OCI-LY3 (cell line): ENCODE measurements around the gene SOX11.

Source experiments
- H2AFZ ChIP-seq: fragments of 200-600, 300-600 bp; shearing (Covaris generic); 2 replicates; pipeline ENCODE4 v1.6.0; 2014; ENCODE audit warnings: antibody characterized with exemption, low read depth, low read length
- H3K27ac ChIP-seq: fragments of 200-600, 300-600 bp; sonication (generic); 2 replicates; pipeline ENCODE4 v1.5.1; 2014; ENCODE audit warnings: mild to moderate bottlenecking, low read length, moderate library complexity, mixed read lengths
- H3K27me3 ChIP-seq: fragments of 200-600, 300-600 bp; sonication (generic); 2 replicates; pipeline ENCODE4 v1.6.1; 2014; ENCODE audit warnings: low read depth, low read length, mixed read lengths
- H3K36me3 ChIP-seq: fragments of 200-600, 300-600 bp; sonication (generic); replicated peaks from 2 replicates; pipeline ENCODE3; 2014; ENCODE audit warnings: low read depth, low read length, mixed read lengths
- H3K4me1 ChIP-seq: fragments of 300-600, 200-600 bp; sonication (generic); 2 replicates; pipeline ENCODE4 v1.6.1; 2014; ENCODE audit warnings: low read length, mixed read lengths
- H3K4me2 ChIP-seq: fragments of 200-600, 300-600 bp; sonication (generic); 2 replicates; pipeline ENCODE4 v1.6.1; 2014; ENCODE audit warnings: low read length, mixed read lengths
- H3K4me3 ChIP-seq: fragments of 300-600, 200-600 bp; sonication (generic); 2 replicates; pipeline ENCODE4 v1.5.1; 2014; ENCODE audit warnings: antibody characterized with exemption, mild to moderate bottlenecking, low read length, moderate library complexity
- H3K79me2 ChIP-seq: fragments of 300-600, 200-600 bp; shearing (Covaris generic); 2 replicates; pipeline ENCODE4 v1.6.1; 2014; ENCODE audit warnings: mild to moderate bottlenecking, low read length, mixed read lengths
- H3K9ac ChIP-seq: fragments of 300-600, 200-600 bp; shearing (Covaris generic); 2 replicates; pipeline ENCODE4 v1.6.0; 2014; ENCODE audit warnings: mild to moderate bottlenecking, low read length, moderate library complexity
- H3K9me3 ChIP-seq: fragments of 200-600, 300-600 bp; shearing (Covaris generic); 2 replicates; pipeline ENCODE4 v1.6.1; 2014; ENCODE audit warnings: low read length, mixed read lengths; ENCODE audit not compliant: insufficient read depth
- H4K20me1 ChIP-seq: fragments of 200-600, 300-600 bp; sonication (generic); 2 replicates; pipeline ENCODE4 v1.6.1; 2016; ENCODE audit warnings: low read length, mixed read lengths; ENCODE audit not compliant: insufficient read depth
- EZH2phosphoT487 ChIP-seq: fragments of 200-600 bp; shearing (Covaris generic); IDR thresholded peaks from 2 replicates; pipeline ENCODE4 v1.6.1; 2018; ENCODE audit warnings: antibody characterized with exemption, mixed run types, low read depth
- TF ChIP-seq, protein P1 (sequence below): fragments of 200-600, 300-600 bp; sonication (generic); IDR thresholded peaks from 2 replicates; pipeline ENCODE4 v1.5.1; 2014; ENCODE audit warnings: antibody characterized with exemption, low read length, low read depth

SOX11 gene

DNA sequence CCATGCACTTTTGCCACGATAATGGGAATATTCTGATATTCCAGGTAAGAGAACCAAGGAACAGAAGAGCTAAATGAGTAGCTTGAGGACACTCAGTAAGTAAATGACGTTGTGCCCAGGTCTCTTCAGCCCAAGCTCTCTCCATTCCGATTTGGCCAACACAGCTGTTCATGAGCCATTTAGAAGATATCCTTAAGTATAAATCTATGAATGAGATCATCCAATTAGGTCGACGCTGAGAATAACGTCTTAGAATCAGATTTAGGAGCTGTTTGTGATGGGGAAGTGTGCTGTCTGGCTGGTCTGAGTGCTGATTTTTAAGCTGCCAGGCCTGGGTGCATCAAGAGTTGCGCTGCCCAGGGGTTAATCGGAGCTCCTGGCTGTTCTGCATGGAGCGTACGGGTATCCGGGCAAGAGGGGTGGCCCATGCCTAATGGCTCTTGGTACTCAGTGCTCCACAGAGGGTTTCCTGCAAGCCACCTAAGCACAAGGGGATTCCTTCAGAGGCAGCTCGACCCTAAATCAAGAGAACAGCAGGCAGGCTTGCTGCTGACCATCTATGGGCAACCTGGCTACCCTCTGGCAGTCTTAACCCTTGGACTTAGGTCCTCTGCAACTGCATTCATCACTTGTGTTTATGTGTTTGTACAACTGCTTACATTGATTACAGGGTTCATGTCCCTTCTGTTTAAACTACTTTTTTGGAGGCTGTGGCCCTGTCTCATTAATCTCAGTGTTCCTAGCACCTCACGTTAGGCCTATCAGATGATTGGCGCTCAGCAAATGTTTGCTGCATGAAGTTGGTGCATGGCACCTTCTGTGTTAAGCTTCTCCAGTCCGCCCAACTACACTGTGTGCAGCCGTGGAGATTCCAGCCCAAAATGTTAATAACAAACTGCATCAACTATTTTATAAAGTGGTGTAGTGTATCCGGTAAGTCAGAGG is 31.9 kb downstream of the SOX11 start:
- Histone ChIP-seq H4K20me1 (no peaks in the 10 kb centered on the region), H3K9ac (no peak overlapping the region), H2AFZ (no peak overlapping the region), H3K27ac (no peak overlapping the region), H3K9me3 (no peaks in the 10 kb centered on the region), H3K4me3 (no peak overlapping the region), H3K27me3 (no peaks in the 10 kb centered on the region), H3K4me2 (no peak overlapping the region), H3K36me3 (no peaks in the 10 kb centered on the region), H3K79me2 (no peaks in the 10 kb centered on the region), H3K4me1 (no peaks in the 10 kb centered on the region)
- TF ChIP-seq, protein P1, sequence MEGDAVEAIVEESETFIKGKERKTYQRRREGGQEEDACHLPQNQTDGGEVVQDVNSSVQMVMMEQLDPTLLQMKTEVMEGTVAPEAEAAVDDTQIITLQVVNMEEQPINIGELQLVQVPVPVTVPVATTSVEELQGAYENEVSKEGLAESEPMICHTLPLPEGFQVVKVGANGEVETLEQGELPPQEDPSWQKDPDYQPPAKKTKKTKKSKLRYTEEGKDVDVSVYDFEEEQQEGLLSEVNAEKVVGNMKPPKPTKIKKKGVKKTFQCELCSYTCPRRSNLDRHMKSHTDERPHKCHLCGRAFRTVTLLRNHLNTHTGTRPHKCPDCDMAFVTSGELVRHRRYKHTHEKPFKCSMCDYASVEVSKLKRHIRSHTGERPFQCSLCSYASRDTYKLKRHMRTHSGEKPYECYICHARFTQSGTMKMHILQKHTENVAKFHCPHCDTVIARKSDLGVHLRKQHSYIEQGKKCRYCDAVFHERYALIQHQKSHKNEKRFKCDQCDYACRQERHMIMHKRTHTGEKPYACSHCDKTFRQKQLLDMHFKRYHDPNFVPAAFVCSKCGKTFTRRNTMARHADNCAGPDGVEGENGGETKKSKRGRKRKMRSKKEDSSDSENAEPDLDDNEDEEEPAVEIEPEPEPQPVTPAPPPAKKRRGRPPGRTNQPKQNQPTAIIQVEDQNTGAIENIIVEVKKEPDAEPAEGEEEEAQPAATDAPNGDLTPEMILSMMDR, result no peak
- no peak for TF ChIP-seq EZH2phosphoT487

DNA sequence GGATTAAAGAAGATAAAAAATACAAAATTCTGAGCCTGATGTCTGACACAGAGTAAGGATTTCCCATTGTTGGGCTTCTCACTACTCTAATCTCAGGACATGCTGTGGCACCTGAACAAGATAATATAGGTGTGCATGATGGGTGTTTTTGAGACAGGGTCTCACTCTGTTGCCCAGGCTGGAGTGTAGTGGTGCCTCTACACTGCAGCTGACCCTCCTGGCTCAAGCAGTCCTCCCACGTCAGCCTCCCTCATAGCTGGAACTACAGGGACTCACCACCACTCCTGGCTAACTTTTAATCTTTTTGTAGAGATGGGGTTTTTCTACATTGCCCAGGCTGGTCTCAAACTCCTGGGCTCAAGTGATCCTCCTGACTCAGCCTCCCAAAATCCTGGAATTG is 32.9 kb downstream of the SOX11 start:
- no peak overlapping the region for H3K4me3 ChIP-seq
- H3K36me3 ChIP-seq, result no peaks in the 10 kb centered on the region
- no peaks in the 10 kb centered on the region for H3K79me2 ChIP-seq
- H3K27ac ChIP-seq, result no peak overlapping the region
- no peak overlapping the region for H3K4me2 ChIP-seq
- no peak overlapping the region for H3K9ac ChIP-seq
- no peaks in the 10 kb centered on the region for H4K20me1 ChIP-seq
- TF ChIP-seq, protein P1, result no peak
- TF ChIP-seq EZH2phosphoT487, result no peak
- H3K9me3 ChIP-seq, result no peaks in the 10 kb centered on the region
- no peaks in the 10 kb centered on the region for H3K4me1 ChIP-seq
- no peaks in the 10 kb centered on the region for H3K27me3 ChIP-seq
- H2AFZ ChIP-seq, result no peak overlapping the region

DNA sequence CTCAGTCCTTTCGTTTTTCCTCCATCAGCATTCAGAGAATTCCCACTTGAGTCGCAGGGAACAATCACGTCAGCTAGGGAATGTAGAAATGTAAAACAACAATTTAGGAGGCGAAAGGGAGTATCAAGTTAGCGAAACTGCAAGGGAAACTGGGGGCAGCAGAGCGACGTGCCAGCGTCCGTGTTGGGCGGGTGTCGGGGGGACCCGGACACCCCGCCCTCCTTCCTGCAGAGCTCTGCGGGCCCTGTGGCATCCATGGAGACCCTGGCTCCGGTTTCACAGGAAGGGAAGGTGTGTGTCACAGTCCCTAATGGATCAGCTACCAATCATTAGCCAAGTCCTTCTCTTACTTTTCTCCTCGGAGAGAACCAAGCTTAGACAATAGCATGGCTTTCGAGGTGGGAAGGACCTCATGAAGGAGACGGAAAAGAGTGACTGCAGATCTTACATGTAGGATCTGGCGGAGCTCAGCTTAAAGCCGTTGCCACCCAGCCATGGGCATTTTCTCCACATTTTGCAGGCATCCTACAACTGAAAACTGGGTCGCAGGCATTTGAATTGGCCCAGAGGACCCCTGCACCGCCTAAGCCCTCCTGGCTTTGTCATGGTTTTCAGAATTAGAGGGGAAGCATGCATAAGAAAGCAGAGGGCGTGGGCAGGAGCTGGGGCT is 33.7 kb downstream of the SOX11 start:
- H3K4me2 ChIP-seq, result no peak overlapping the region
- no peak overlapping the region for H3K4me3 ChIP-seq
- H3K9ac ChIP-seq, result no peak overlapping the region

DNA sequence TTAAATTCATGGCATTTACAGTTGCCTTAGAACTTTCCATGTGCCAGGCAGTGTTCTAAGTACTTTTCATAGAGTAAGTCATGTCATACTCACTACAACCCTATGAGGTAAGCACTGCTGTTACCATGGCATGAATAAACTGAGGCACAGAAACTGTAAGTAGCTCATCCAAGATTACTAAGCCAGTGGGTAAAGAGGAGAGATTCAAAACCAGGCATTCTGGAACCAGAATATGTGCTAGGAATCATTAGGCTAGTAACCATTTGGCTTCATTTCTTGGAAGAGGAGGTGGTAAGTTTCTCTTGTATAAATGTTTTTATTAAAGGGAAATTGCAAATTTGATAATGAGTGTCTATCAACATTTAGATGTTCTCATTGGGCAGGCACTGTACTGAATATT is 35.1 kb downstream of the SOX11 start:
- Histone ChIP-seq H3K27me3 (no peaks in the 10 kb centered on the region), H3K4me3 (no peak overlapping the region), H3K36me3 (no peaks in the 10 kb centered on the region), H2AFZ (no peak overlapping the region), H3K9me3 (no peaks in the 10 kb centered on the region), H3K9ac (no peak overlapping the region), H3K4me1 (no peaks in the 10 kb centered on the region), H3K27ac (no peak overlapping the region), H4K20me1 (no peaks in the 10 kb centered on the region), H3K4me2 (no peak overlapping the region), H3K79me2 (no peaks in the 10 kb centered on the region)
- TF ChIP-seq, protein P1, result no peak
- TF ChIP-seq EZH2phosphoT487, result no peak

More for the DNA sequence above, 33.7 kb downstream of the SOX11 start:
- H3K27ac ChIP-seq, result no peak overlapping the region
- no peaks in the 10 kb centered on the region for H3K4me1 ChIP-seq
- H4K20me1 ChIP-seq, result no peaks in the 10 kb centered on the region
- H3K27me3 ChIP-seq, result no peaks in the 10 kb centered on the region
- no peaks in the 10 kb centered on the region for H3K79me2 ChIP-seq
- no peak overlapping the region for H2AFZ ChIP-seq
- H3K36me3 ChIP-seq, result no peaks in the 10 kb centered on the region
- TF ChIP-seq EZH2phosphoT487, result no peak
- TF ChIP-seq, protein P1, result no peak
- H3K9me3 ChIP-seq, result no peaks in the 10 kb centered on the region
